ENCODE data around the gene SND1.

GRCh38 chr7:127962589-127963361 lies 310.8 kb downstream of the SND1 start:
- TF ChIP-seq CTCF (IDR thresholded peaks at IDR 0.05) (no peak), POLR2A (IDR thresholded peaks at IDR 0.05) (no peak)

Measured in body of pancreas (tissue), 4 donors.